ENCODE results near the gene TYMS.
"Not testable (repeated sequence)": the region's sequence is repeated elsewhere in the genome, so short reads cannot be mapped to it uniquely, and the experiment has no call there.

TYMS gene

DNA sequence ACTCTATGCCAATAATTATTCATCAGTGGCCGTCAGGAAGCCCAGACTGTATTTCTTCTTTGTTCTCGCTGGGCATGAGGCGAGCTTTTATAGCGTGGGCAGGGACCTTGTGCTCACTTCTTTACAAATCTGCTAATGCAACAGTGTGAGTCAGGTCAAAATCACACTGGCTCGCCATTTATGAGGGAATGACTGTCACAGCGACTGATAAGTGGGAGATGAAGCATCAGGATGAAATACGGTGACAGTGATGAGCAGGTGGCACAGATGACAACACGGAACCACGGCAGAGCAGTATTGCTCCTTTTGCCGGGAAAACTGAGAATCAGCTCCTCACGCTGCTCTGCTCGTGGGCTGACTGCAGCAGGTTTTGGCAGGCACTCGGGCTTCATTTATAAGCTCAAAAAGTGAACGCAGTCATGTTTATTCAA lies 20.5 kb downstream of the TYMS start:
- H3K4me1 ChIP-seq (ENCODE audit: insufficient read depth, poor library complexity, severe bottlenecking), result no peaks in the 10 kb centered on the region
- H3K36me3 ChIP-seq (ENCODE audit: low read depth), result peaks cover 70% of the 10 kb centered on the region
- H3K4me3 ChIP-seq (ENCODE audit: severe bottlenecking), result no peak overlapping the region
- TF ChIP-seq, protein P1, sequence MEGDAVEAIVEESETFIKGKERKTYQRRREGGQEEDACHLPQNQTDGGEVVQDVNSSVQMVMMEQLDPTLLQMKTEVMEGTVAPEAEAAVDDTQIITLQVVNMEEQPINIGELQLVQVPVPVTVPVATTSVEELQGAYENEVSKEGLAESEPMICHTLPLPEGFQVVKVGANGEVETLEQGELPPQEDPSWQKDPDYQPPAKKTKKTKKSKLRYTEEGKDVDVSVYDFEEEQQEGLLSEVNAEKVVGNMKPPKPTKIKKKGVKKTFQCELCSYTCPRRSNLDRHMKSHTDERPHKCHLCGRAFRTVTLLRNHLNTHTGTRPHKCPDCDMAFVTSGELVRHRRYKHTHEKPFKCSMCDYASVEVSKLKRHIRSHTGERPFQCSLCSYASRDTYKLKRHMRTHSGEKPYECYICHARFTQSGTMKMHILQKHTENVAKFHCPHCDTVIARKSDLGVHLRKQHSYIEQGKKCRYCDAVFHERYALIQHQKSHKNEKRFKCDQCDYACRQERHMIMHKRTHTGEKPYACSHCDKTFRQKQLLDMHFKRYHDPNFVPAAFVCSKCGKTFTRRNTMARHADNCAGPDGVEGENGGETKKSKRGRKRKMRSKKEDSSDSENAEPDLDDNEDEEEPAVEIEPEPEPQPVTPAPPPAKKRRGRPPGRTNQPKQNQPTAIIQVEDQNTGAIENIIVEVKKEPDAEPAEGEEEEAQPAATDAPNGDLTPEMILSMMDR (IDR thresholded peaks at IDR 0.05; ENCODE audit: poor library complexity, severe bottlenecking), result no peak
- no peaks in the 10 kb centered on the region for H3K27me3 ChIP-seq (ENCODE audit: insufficient read depth, poor library complexity, severe bottlenecking)
- ATAC-seq (ENCODE audit: low read depth) (no peak), DNase-seq (ENCODE audit: low spot score) (no peak)
- no peaks in the 10 kb centered on the region for H3K9me3 ChIP-seq (ENCODE audit: severe bottlenecking)
- no peak overlapping the region for H3K27ac ChIP-seq (ENCODE audit: poor library complexity, severe bottlenecking)

DNA sequence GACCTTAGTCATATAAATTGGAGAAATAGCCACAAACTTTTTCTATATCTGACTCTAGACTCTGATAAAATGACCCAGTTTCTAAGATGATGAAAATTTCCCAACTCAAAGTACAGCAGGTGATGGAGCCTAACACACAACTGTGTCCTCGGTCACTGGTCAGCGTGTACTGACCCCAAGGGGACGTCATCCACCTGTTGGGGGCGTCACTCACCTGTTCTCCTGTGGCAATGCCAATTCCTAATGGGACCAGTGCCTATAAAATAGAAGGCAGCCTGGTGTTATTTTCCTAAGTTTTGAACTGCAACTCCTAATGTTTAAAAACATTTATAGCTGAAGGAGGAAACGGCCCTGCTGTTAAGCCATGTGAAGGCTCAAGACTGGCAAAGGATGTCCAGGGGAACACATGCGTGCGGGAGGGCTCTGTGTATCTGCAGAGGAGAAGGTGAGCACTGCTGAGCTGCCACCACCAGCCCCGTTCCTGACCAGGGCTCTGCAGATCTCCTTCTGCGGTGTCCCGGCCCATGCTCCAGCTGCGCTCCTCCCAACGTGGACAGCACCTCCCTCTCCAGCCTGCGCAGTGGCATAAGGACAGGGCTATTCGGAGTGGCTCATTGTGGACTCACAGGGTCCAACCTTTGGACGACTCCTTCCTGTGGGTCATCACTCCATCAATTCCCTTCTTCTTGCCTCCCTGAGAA lies 21.2 kb downstream of the TYMS start:
- Histone ChIP-seq H3K36me3 (ENCODE audit: low read depth) (peaks cover 63% of the 10 kb centered on the region), H3K9me3 (ENCODE audit: severe bottlenecking) (no peaks in the 10 kb centered on the region), H3K27me3 (ENCODE audit: insufficient read depth, poor library complexity, severe bottlenecking) (no peaks in the 10 kb centered on the region), H3K4me1 (ENCODE audit: insufficient read depth, poor library complexity, severe bottlenecking) (no peaks in the 10 kb centered on the region), H3K27ac (ENCODE audit: poor library complexity, severe bottlenecking) (no peak overlapping the region), H3K4me3 (ENCODE audit: severe bottlenecking) (no peak overlapping the region)
- ATAC-seq (ENCODE audit: low read depth) (no peak), DNase-seq (ENCODE audit: low spot score) (no peak)
- TF ChIP-seq, protein P1 (IDR thresholded peaks at IDR 0.05; ENCODE audit: poor library complexity, severe bottlenecking), result no peak

DNA sequence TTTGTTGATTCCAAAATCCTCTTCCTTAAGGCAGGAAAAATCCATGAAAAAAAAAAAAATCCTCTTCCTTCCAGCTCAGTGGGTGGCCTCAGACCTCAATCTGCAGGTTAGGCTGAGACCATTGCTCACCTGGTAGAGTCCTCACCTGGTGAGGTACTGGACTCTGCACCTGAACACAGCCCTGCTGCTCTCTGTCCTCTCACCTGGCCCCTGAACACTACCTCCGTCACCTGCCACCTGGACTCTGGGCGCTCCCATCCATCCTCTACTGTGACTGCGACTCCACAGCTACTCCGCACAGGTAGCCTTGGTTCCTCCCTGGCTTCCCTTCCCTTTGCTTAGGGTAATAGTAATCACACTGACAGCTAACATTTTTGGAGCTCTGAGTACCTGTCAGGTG lies 22.1 kb downstream of the TYMS start:
- no peak overlapping the region for H3K27ac ChIP-seq (ENCODE audit: poor library complexity, severe bottlenecking)
- no peaks in the 10 kb centered on the region for H3K9me3 ChIP-seq (ENCODE audit: severe bottlenecking)
- no peaks in the 10 kb centered on the region for H3K27me3 ChIP-seq (ENCODE audit: insufficient read depth, poor library complexity, severe bottlenecking)
- H3K4me1 ChIP-seq (ENCODE audit: insufficient read depth, poor library complexity, severe bottlenecking), result no peaks in the 10 kb centered on the region
- peaks cover 54% of the 10 kb centered on the region for H3K36me3 ChIP-seq (ENCODE audit: low read depth)
- ATAC-seq (ENCODE audit: low read depth), result no peak
- TF ChIP-seq, protein P1 (IDR thresholded peaks at IDR 0.05; ENCODE audit: poor library complexity, severe bottlenecking), result no peak
- no peak for DNase-seq (ENCODE audit: low spot score)
- no peak overlapping the region for H3K4me3 ChIP-seq (ENCODE audit: severe bottlenecking)

DNA sequence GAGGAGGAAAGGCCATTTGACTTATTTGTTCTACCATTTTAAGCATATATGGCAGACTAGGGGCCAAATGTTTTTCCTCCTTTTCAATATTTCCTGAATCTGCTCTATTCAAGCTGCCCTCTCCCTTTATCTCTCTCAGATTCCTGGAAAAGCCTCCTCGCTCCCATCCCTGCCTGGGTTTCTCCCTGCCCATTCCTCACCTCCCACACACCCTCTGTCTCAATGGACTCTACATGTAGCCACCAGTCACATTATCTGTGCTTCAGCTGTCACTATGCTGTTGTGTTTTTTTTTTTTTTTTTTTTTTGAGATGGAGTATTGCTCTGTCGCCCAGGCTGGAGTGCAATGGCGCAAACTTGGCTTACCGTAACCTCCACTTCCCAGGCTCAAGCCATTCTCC lies 22.9 kb downstream of the TYMS start:
- Histone ChIP-seq H3K27me3 (ENCODE audit: insufficient read depth, poor library complexity, severe bottlenecking) (no peaks in the 10 kb centered on the region), H3K36me3 (ENCODE audit: low read depth) (peaks cover 52% of the 10 kb centered on the region)
- TF ChIP-seq, protein P1 (IDR thresholded peaks at IDR 0.05; ENCODE audit: poor library complexity, severe bottlenecking), result no peak

DNA sequence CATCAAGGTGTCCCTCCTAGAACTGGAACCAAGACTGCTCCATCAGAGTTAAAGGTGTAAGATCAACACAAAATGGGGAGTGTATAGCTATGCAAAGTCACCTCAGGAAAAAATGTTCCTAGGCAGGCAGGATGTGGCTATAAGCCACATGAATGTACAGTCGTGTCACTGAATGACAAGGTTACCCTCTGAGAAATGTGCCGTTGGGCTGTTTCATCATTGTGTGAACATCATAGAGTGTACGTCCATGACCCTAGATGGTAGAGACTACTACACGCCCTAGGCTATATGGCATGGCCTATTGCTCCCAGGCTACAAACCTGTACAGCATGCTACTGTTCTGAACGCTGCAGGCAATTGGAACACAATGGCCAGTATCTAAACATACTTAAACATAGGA lies 24.5 kb downstream of the TYMS start:
- H3K27me3 ChIP-seq (ENCODE audit: insufficient read depth, poor library complexity, severe bottlenecking), result no peaks in the 10 kb centered on the region
- H3K27ac ChIP-seq (ENCODE audit: poor library complexity, severe bottlenecking), result no peak overlapping the region
- no peaks in the 10 kb centered on the region for H3K4me1 ChIP-seq (ENCODE audit: insufficient read depth, poor library complexity, severe bottlenecking)
- ATAC-seq (ENCODE audit: low read depth) (no peak), DNase-seq (ENCODE audit: low spot score) (no peak)
- no peak overlapping the region for H3K4me3 ChIP-seq (ENCODE audit: severe bottlenecking)
- peaks cover 51% of the 10 kb centered on the region for H3K36me3 ChIP-seq (ENCODE audit: low read depth)
- H3K9me3 ChIP-seq (ENCODE audit: severe bottlenecking), result no peaks in the 10 kb centered on the region
- TF ChIP-seq, protein P1 (IDR thresholded peaks at IDR 0.05; ENCODE audit: poor library complexity, severe bottlenecking), result no peak

More for the DNA sequence above, 22.9 kb downstream of the TYMS start:
- no peaks in the 10 kb centered on the region for H3K9me3 ChIP-seq (ENCODE audit: severe bottlenecking)
- H3K4me3 ChIP-seq (ENCODE audit: severe bottlenecking), result no peak overlapping the region
- ATAC-seq (ENCODE audit: low read depth) (no peak), DNase-seq (ENCODE audit: low spot score) (no peak)
- H3K4me1 ChIP-seq (ENCODE audit: insufficient read depth, poor library complexity, severe bottlenecking), result no peaks in the 10 kb centered on the region
- H3K27ac ChIP-seq (ENCODE audit: poor library complexity, severe bottlenecking), result no peak overlapping the region

DNA sequence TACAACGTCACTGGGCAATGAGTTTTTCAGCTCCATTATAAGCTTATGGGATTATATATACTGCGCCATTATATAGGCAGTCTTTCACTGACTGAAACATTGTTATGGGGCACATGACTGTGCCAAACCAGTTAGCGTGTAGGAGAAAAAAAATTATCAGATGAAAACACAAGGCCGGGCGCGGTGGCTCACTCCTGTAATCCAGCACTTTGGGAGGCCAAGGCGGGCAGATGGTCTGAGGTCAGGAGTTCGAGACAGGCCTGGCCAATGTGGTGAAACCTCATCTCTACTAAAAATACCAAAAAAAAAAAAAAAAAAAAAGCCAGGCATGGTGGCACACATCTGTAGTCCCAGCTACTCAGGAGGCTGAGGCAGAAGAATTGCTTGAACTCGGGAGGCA lies 25.0 kb downstream of the TYMS start:
- H3K27ac ChIP-seq (ENCODE audit: poor library complexity, severe bottlenecking); H3K9me3 ChIP-seq (ENCODE audit: severe bottlenecking); H3K4me3 ChIP-seq (ENCODE audit: severe bottlenecking); H3K27me3 ChIP-seq (ENCODE audit: insufficient read depth, poor library complexity, severe bottlenecking); DNase-seq (ENCODE audit: low spot score); H3K4me1 ChIP-seq (ENCODE audit: insufficient read depth, poor library complexity, severe bottlenecking); ATAC-seq (ENCODE audit: low read depth): not testable (repeated sequence)
- H3K36me3 ChIP-seq (ENCODE audit: low read depth), result peaks cover 48% of the 10 kb centered on the region
